GM19452 (cell line): ENCODE data around the gene HS3ST4.

Source experiments
- ATAC-seq: cut with Tn5 transposase; IDR thresholded peaks from one replicate; pipeline ENCODE4 v1.9.1; 2021; ENCODE audit not compliant: unreplicated experiment

HS3ST4 gene

DNA sequence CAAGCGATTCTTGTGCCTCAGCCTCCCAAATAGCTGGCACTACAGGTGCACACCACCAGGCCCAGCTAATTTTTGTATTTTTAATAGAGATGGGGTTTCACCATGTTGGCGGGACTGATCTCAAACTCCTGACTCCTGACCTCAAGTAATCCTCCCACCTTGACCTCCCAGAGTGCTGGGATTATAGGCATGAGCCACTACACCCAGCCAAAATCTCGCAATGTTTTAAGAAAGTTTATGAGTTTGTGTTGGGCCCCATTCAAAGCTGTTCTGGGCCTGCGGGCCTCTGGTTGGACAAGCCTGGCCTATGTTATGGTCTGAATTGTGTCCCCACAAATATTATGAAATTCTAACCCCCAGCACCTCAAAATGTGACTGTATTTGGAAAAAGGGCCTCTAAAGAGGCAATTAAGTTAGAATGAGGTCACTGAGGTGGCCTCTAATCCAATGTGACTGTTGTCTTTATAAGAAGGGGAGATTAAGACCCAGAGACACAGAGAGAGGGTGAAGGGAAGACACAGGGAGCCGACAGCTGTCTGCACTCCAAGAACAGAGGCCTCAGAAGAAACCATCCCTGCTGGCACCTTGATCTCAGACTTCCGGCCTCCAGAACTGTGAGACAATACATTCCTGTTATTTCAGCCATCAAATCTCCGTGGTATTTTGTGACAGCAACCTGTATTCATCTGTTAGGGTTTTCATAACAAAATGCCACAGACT is 469.9 kb downstream of the HS3ST4 start:
- ATAC-seq = no peak

DNA sequence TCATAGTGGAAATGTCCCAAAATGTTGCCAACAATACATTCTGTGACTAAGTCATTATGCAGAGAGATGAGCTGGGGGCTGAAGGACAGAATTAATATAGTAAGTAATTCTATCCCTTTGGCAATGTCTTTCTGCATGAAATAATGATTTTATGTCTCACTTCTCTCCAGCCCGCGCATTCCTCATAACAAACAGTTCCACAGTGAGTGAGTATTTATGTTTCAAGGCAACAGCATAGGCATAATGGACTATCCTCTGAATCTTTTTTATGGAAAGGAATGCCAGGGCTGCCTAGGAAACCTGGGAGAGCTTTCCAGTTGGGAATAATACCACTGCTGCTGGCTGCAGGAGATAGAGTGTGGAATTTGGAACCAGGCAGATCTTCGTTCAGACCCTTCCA is 477.7 kb downstream of the HS3ST4 start:
- ATAC-seq = no peak

DNA sequence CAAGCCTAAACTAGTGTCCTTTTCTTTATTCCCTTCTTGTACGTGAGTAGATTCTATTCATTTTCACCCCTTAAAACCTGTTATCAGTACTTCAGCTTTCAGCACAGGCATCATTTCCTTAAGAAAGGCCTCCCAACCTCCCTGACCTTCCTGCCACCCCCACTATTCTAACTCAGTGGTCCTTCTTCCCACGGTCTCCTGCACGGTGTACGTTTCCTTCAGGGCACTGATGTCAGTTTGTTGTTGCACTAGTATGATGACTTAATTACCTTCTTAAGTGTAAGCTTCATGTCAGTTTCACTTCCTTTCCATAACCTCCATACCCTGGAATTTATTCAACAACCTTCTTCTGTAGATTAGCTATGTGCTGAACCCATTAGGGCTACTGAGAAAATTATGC is 484.2 kb downstream of the HS3ST4 start:
- no peak for ATAC-seq

DNA sequence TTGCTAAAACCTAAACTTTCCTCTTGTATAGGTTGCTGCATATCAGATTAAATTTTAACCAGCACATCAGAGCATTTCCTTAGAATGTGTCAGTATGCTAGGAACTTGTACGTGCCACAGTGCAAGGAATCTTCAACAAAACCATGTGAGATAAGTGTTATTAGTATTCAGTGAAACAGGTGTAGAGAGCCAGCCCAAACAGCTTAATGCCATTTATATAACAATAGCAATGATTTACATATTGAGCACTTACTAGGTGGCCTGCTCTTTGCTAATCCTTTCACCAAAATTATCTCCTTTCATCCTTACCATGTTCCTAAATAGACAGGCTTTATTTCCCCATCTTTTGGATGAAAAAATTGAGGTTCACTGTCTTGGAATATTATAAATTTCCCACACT is 485.7 kb downstream of the HS3ST4 start:
- no peak for ATAC-seq

DNA sequence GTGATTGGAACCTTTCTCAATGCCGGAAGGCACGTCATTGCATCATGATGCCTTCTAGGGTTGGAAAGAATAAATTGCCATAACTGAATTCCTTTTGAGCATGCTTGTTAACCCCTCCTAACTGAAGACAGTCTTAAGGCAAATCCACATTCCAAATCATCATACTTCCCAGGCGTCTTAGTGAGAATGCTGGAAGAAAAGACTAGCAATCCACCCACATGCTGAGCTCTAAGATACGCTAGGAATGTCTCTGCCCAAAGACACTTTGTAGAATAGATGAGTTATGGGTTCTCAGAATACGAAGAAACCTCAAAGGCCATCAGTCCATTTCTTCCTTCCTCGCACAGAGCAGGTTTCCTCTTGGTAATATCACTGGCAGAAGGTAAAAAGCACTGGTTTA is 486.5 kb downstream of the HS3ST4 start:
- ATAC-seq = no peak

DNA sequence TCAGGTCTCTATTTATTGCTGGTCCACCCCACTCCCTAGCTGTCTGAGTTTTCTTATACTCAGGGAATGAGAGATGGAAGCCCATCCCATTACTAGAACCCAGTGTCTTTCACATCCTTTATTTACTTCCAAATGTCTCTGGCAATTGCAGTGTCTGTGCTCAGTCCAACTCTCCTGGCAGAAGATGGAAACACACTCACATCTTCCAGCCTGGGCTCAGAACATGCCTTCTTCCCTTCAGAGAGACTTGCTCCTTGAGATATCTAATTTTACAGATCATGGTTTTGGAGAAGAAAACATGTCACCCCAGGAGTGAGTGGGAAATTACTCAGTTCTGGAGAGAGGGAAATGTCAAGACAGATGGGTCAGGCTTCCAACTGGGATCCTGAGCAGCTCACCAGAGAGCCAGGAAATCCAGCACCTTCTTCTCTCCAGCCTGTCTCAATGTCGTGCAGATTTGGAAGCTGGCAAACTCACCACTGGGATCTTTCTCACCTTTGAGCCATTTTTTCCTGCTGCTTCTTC is 494.4 kb downstream of the HS3ST4 start:
- ATAC-seq = no peak
